IPS-18c (cell line): ENCODE measurements around the gene CEP104.

Source experiments
- H3K4me3 ChIP-seq: 2 replicates; pipeline ENCODE4 v1.7.0; 2013; ENCODE audit warnings: low read depth, mild to moderate bottlenecking, low read length, moderate library complexity; ENCODE audit not compliant: insufficient read depth
- H3K9me3 ChIP-seq: one replicate; pipeline ENCODE4 v1.6.1; 2013; ENCODE audit warnings: mild to moderate bottlenecking, low read length, moderate library complexity; ENCODE audit not compliant: control insufficient read depth, insufficient read depth

The CEP104 gene

DNA sequence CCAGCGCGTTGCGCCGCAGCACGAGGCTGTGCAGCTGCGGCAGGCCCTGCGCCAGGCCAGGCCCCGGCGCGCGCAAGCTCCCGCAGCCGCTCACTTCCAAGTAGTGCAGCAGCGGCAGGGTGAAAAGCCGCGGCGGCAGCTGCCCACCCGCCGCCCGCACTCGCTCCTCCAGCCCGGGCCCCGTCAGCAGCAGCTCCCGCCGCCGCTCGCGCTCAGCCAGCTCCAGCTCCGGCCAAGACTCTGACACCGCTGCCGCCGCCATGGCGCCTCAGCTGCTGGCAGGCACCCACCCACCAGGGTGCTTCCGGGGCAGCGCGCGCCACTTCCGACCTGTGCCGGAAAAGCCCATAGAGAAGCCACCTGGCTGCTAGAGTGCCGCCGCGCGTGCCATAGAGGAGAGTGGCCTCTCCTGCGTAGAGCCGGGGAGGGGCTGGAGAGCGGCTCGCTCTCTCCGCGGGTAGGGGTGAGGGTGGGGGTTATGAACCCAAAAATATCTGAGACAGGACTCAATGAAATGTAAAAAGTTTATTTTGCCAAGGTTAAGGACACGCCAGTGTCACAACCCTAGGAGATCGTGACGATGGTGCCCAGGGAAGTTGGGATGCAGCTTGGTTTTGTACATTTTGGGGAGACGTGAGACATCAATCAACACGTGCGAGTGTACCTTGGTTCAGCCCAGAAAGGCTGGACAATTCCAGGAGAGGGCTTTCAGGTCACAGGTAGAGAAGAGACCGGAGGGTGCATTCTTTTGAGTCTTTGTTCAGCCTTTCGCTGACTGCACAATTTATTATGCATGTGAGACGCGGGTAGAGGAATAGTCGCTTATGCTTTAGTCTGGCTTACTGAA is 60.6 kb downstream of the CEP104 start, which contains the start of gene LRRC47:
TSS of gene LRRC47 (minus strand) at position 284 of the 847 bp plus-strand sequence. CDS start at position 262, 22 bp downstream.
- H3K9me3 ChIP-seq = no peaks in the 10 kb centered on the region
- H3K4me3 ChIP-seq = peak within 1 kb of the TSS; percentile 89

GRCh38 chr1:3795453-3796214 is 61.4 kb downstream of the CEP104 start:
- Histone ChIP-seq H3K9me3 (no peaks in the 10 kb centered on the region), H3K4me3 (peak overlapping the region; percentile 89)

- no peaks in the 10 kb centered on the region for H3K9me3 ChIP-seq
- no peak overlapping the region for H3K4me3 ChIP-seq
Observed at GRCh38 chr1:3790952-3791351, 66.1 kb downstream of the CEP104 start.

DNA sequence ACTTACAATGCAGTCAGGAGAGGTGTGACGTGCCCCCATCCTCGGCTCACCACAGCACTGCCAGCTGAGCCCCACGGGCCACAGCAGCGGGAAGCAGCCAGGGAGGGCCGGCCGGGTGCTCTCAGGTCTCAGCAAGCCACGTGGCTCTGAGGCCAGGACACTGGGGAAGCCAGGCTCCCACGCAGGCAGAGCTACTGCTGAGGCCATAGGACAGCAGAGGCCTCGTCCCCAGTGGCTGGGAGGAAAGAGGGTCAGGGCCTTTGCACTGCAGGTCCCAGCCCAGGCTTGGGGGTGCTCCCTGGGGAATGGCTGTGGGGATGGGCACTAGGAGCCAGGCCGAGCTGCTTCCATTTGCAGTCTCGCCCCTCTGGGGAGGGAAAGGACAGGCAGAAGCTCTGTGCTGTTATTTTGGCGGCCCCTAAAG is 66.5 kb downstream of the CEP104 start:
- H3K9me3 ChIP-seq = no peaks in the 10 kb centered on the region
- H3K4me3 ChIP-seq = no peak overlapping the region

DNA sequence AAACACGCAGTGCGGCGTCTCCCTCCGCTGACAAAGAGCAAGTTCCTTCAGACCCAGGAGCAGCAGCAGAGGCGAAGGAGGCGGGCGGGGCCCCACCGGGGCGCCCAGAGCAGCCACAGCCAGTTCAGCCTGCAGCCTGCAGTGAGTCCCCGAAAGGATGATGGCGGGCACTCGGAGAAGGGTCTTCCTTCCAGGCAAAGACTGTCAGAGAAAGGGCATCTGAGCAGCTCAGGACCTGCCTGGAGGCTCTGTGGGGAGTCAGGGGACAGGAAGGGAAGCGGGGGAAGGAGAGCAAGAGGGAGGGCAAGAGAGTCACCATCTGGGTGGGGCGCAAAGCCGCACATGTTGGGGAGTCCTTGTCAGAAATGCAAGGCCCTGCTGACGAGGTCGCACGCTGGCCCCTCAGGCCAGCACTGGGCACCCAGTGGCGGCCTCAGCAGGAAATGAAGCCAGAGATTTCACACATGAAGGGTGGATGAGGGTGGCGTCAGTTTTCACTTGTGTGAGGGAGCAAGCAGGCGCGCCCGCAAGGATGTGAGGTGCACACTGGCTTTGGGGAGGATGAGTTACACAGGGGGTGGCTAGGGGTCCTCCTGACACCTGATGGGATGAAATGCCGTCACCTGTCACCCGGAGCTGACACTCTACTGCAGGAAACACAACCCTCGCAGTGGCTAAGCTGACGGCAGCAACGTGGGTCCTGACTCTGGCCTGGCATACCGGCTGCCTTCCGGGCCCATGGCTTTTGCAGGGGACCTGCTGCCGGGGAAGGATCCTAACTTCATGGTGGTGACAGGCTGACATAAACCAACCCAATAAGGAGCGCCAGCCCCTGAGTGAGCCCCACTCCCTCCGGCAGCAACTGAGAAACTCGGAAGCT is 67.3 kb downstream of the CEP104 start:
- H3K4me3 ChIP-seq = no peak overlapping the region
- H3K9me3 ChIP-seq = no peaks in the 10 kb centered on the region

DNA sequence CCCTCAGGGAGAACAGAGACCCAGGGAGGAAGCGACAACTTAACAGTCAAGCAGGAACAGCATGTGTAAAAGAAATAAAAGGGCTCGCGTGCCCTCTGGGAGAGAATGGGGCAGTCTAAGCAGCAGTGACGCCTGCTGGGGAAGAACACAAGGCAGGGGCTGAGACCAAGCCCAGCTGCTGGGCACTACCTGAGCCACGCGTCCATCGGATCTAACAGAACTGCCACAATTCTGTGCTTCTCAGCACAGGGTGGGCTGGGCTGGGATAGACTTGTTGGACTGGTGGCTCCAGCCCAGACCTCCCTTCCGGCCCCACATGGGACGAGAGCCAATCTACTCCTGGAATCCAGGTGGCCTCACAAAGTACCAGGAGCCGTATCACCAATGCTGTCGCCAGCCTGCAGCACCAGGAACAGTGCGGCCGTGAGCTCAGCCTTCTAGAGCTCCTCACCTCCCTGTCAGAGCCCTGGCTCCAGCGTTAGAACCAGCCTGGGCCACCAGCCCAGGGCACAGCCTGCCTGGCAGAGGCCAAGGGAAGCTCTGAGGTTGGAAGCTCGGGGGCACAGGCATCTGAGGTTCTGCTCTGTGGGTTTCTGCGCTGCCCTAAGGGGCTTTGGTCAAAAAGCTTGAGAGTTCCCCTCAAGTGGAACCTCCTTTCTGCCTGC is 68.1 kb downstream of the CEP104 start:
- H3K9me3 ChIP-seq = no peaks in the 10 kb centered on the region
- H3K4me3 ChIP-seq = no peak overlapping the region

GRCh38 chr1:3787745-3788605 is 69.0 kb downstream of the CEP104 start:
- Histone ChIP-seq H3K9me3 (no peaks in the 10 kb centered on the region), H3K4me3 (no peak overlapping the region)

DNA sequence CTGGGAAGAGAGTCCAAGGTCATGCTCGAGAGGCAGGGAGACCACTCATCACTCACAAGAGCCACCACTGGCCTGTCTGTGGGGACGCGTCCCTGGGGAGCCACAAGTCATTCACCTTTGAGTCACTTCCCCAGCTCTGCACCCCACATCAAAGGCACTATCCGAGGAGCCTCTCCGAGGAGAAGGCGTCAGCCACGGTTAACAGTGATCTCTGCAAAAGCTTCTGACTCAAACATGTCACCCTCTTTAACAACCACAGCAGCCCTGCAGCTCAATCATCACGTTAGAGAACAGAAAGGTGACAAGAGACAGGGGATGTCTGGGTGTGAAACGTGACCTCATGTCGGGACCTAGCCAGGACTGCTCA is 69.7 kb downstream of the CEP104 start:
- Histone ChIP-seq H3K9me3 (no peaks in the 10 kb centered on the region), H3K4me3 (no peak overlapping the region)

DNA sequence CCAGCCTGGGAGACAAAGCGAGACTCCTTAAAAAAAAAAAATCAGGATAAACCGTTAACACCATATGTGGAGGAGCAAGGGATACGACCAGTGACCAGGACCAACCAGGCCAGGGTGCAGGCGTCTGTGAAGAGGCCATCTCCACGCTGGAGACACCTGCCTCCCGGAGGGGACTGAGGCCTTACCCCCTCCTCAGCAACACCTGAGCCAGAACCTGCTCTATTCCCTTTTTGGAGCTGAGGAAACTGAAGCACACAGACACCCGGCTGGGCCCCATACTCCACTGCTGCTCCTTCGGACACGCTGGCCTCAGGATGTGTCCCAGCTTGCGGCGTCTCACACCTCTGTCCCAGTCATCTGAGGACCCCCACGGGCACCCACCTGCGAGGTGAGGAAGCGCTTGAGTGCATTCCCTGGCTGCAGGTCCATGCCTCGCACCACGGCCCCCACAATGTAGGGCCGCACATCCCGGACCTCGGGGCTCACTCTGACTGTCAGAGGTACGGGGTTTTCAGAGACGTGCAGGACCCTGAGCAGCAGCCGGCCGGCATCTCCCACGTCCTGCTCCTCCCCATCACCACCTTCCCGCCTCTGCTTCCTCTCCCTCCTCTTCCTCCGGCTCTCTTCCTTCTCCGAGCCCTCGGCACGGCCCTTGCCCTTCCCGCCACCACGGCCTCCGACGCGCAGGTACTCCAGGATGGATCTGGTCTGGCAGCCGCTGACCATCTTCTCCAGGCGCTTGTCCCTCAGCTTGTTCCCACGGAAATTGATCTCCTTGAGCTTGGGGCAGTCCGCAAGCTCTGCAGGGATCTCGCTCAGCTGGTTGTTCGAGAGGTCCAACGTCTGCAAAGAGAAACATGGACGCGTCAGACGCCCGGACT is 70.3 kb downstream of the CEP104 start:
- H3K9me3 ChIP-seq = no peaks in the 10 kb centered on the region
- no peak overlapping the region for H3K4me3 ChIP-seq

DNA sequence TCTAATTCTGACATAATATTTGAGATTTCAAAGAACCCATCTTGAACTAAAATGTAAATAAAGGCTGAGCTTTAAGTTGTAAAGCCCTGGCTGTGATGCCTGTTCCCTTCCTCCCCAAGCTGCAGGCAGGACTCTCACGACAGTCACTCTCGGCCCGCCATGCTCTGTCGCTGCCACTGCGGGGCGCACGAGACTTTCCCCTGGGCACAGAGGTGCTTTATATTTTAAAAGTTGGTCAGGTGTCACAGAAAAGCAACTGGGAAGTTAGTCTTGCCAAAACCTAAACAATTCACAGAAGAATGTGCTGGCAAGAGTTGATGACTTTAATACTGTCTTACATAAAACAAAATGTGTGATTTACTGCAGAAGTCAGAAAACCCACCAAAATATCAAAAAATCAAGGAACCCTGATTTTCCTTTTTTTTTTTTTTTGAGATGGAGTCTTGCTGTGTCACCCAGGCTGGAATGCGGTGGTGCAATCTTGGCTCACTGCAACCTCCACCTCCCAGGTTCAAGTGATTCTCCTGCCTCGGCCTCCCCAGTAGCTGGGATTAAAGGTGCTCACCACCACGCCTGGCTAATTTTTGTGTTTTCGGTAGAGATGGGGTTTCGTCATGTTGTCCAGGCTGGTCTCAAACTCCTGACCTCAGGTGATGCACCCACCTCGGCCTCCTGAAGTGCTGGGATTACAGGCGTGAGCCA is 71.4 kb downstream of the CEP104 start:
- no peak overlapping the region for H3K4me3 ChIP-seq

DNA sequence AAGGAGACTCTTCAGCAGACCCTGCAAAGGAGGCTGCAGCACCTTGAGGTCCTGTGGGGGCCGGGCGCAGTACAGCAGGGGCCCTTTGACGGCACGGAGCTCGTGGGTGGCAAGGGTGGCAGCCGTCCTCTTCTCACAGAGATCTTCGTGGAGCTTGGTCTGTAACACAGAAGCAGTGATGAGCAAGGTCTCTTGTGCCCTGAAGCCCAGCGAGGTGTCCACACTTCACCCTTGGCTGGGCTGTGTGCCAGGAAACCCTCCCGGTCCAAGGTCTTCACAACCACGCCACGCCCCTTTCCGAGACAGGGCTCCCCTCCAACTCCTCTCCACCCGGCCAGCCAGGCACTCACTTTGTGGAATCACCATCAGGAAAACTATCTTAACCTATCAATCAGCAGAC is 72.0 kb downstream of the CEP104 start:
- no peaks in the 10 kb centered on the region for H3K9me3 ChIP-seq
- H3K4me3 ChIP-seq = no peak overlapping the region

More for the DNA sequence above, 71.4 kb downstream of the CEP104 start:
- no peaks in the 10 kb centered on the region for H3K9me3 ChIP-seq

- Histone ChIP-seq H3K9me3 (no peaks in the 10 kb centered on the region), H3K4me3 (no peak overlapping the region)
Observed at GRCh38 chr1:3783651-3784474, 73.1 kb downstream of the CEP104 start.

GRCh38 chr1:3780901-3781300 is 76.1 kb downstream of the CEP104 start:
- Histone ChIP-seq H3K9me3 (no peaks in the 10 kb centered on the region), H3K4me3 (no peak overlapping the region)

DNA sequence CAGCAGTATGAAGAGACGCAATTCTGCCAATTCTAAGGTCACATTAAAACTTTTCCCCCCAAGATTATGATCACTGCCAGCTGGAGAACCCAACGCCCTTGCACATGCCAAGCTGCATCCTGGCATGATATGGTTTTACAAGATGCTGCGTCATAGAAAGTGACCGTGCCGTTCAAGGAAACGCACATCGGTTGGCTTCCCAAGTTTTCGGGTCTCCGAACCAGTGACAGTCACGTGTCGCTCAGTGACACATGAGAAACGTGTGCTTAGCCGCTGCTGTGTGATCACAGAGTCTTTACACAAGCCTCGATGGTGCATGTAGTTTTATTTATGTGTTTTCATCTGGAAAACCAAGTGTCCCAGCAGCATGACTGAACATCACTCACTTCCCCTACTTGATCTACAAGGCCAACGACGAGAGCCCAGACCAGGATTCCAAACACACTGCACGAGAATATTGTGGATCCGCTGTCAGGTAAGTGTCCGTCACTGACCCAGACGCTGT is 77.0 kb downstream of the CEP104 start:
- Histone ChIP-seq H3K4me3 (no peak overlapping the region), H3K9me3 (no peaks in the 10 kb centered on the region)
